ENCODE results near the gene ATP5PO.
"Not testable (repeated sequence)": the region's sequence is repeated elsewhere in the genome, so short reads cannot be mapped to it uniquely, and the experiment has no call there.

The ATP5PO gene

GRCh38 chr21:33940164-33940880, 24.7 kb upstream of the ATP5PO start:
- no peak for DNase-seq (ENCODE audit: low read depth)

- DNase-seq (ENCODE audit: low read depth): no peak
Observed at GRCh38 chr21:33939226-33939625, 23.6 kb upstream of the ATP5PO start.

GRCh38 chr21:33938381-33938780, 22.8 kb upstream of the ATP5PO start:
- no peak for DNase-seq (ENCODE audit: low read depth)

- no peak for DNase-seq (ENCODE audit: low read depth)
Observed at GRCh38 chr21:33937931-33938339, 22.3 kb upstream of the ATP5PO start.

GRCh38 chr21:33937146-33937545, 21.5 kb upstream of the ATP5PO start:
- DNase-seq (ENCODE audit: low read depth): no peak

GRCh38 chr21:33936301-33937038, 20.9 kb upstream of the ATP5PO start:
- DNase-seq (ENCODE audit: low read depth): peak; percentile 46

GRCh38 chr21:33932731-33933130, 17.1 kb upstream of the ATP5PO start:
- no peak for DNase-seq (ENCODE audit: low read depth)

GRCh38 chr21:33931799-33932390, 16.3 kb upstream of the ATP5PO start:
- no peak for DNase-seq (ENCODE audit: low read depth)

- peak; percentile 62 for DNase-seq (ENCODE audit: low read depth)
Observed at GRCh38 chr21:33931052-33931798, 15.6 kb upstream of the ATP5PO start.

- DNase-seq (ENCODE audit: low read depth): not testable (repeated sequence)
Observed at GRCh38 chr21:33926248-33926647, 10.6 kb upstream of the ATP5PO start.

GRCh38 chr21:33924766-33925100, 9.1 kb upstream of the ATP5PO start:
- DNase-seq (ENCODE audit: low read depth): no peak

GRCh38 chr21:33924079-33924765, 8.6 kb upstream of the ATP5PO start:
- DNase-seq (ENCODE audit: low read depth): peak; percentile 91

- no peak for DNase-seq (ENCODE audit: low read depth)
Observed at GRCh38 chr21:33917421-33917820, 1.8 kb upstream of the ATP5PO start.

GRCh38 chr21:33916200-33916567, 580 bp upstream of the ATP5PO start:
- DNase-seq (ENCODE audit: low read depth): no peak

GRCh38 chr21:33914188-33914587, 1.4 kb downstream of the ATP5PO start:
- DNase-seq (ENCODE audit: low read depth): no peak

GRCh38 chr21:33909756-33910155, 5.8 kb downstream of the ATP5PO start:
- DNase-seq (ENCODE audit: low read depth): no peak

GRCh38 chr21:33908760-33909159, 6.8 kb downstream of the ATP5PO start:
- DNase-seq (ENCODE audit: low read depth): no peak

GRCh38 chr21:33904041-33904440, 11.6 kb downstream of the ATP5PO start:
- no peak for DNase-seq (ENCODE audit: low read depth)

GRCh38 chr21:33902349-33902748, 13.3 kb downstream of the ATP5PO start:
- no peak for DNase-seq (ENCODE audit: low read depth)

- DNase-seq (ENCODE audit: low read depth): no peak
Observed at GRCh38 chr21:33901412-33902288, 14.0 kb downstream of the ATP5PO start.

- DNase-seq (ENCODE audit: low read depth): no peak
Observed at GRCh38 chr21:33899199-33899598, 16.4 kb downstream of the ATP5PO start.

Measured in activated gamma-delta T cell treated with anti-CD3 and anti-CD28 coated beads, Interleukin-2, amount 50 U/mL, for 16 hours (primary cell).